ENCODE results near the gene DSCAML1.

Gene DSCAML1

DNA sequence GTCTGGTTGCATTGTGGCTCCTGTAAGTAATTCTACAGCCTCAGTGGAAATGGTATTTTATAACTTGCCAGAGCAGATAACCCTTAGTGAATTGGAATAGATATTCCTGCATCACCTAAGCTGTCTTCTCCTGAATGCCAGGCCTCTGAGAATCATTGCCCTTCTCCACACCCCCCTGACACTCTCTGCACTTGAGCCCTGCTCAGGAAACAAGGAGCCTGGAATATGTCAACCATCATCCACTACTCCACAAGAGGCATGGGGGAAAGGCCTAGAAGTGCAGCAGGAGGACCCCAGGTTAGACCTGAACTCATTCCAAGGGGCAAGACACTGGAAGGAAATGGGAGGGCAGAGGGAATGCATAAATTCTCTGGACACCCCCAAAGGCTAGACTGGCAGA lies 72.4 kb downstream of the DSCAML1 start:
- no peak overlapping the region for H3K4me3 ChIP-seq (ENCODE audit: low read depth, low read length)
- no peak for DNase-seq (ENCODE audit: low read depth)
- TF ChIP-seq, protein P1, sequence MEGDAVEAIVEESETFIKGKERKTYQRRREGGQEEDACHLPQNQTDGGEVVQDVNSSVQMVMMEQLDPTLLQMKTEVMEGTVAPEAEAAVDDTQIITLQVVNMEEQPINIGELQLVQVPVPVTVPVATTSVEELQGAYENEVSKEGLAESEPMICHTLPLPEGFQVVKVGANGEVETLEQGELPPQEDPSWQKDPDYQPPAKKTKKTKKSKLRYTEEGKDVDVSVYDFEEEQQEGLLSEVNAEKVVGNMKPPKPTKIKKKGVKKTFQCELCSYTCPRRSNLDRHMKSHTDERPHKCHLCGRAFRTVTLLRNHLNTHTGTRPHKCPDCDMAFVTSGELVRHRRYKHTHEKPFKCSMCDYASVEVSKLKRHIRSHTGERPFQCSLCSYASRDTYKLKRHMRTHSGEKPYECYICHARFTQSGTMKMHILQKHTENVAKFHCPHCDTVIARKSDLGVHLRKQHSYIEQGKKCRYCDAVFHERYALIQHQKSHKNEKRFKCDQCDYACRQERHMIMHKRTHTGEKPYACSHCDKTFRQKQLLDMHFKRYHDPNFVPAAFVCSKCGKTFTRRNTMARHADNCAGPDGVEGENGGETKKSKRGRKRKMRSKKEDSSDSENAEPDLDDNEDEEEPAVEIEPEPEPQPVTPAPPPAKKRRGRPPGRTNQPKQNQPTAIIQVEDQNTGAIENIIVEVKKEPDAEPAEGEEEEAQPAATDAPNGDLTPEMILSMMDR (conservative IDR thresholded peaks at IDR 0.05; ENCODE audit: low read depth, low read length) = no peak

DNA sequence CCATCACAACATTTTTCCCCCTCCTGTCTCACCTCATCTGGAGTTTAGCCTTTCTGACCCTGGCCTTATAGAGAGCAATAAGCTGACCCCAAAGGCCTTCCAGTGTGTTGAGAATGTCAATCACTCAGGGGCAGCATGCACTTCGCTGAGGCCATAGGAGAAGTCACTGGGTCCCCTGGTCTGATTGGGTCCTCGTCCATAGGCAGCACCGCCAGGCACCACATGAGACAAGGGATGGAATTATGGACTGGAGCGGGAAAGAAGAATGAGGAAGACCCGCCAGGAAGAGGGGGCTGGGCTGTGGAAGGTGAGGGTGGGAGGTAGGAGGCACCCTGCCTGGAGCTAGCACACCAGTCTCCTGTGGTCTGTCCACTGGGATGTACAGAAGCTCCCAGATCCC lies 72.9 kb downstream of the DSCAML1 start:
- no peak overlapping the region for H3K4me3 ChIP-seq (ENCODE audit: low read depth, low read length)
- TF ChIP-seq, protein P1 (conservative IDR thresholded peaks at IDR 0.05; ENCODE audit: low read depth, low read length) = no peak
- no peak for DNase-seq (ENCODE audit: low read depth)

DNA sequence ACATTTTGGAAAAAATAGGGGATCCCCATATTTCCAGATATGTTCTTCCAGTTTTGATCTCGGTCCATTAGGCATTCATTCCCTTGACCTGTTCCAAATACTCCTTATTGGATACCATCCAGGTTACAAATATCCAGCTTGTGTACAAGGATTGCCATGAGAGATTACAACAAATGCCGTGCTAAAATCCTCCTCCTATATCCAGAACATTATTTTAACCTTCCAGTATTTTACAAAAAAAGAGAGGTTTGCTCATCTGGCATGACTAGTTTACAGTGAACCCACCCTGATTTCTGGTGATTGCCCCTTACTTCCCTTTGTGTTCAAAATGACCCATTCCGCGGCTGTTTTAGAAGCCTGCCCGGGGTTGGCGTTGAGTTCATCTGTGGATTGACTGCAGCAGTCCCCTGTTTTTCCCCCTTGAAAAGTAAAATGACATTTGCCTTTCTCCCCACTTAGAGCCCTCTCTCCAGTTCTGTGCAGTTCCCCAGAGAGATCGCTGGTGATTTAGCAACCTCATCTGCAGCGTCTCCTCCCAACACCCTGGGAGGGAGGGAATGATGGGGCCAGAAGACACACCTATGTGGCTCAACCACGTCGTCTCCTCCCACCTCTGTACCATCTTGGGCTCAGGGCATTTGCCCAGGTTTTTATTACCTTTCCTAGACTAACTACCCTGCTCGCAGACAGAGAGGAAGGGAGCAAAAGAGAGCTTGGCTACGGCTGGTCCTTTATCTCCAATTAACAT lies 73.6 kb downstream of the DSCAML1 start:
- TF ChIP-seq, protein P1 (conservative IDR thresholded peaks at IDR 0.05; ENCODE audit: low read depth, low read length) = no peak
- no peak overlapping the region for H3K4me3 ChIP-seq (ENCODE audit: low read depth, low read length)
- DNase-seq (ENCODE audit: low read depth) = no peak

GRCh38 chr11:117722082-117722481 lies 74.9 kb downstream of the DSCAML1 start:
- no peak overlapping the region for H3K4me3 ChIP-seq (ENCODE audit: low read depth, low read length)
- DNase-seq (ENCODE audit: low read depth) = no peak
- TF ChIP-seq, protein P1 (conservative IDR thresholded peaks at IDR 0.05; ENCODE audit: low read depth, low read length) = no peak

GRCh38 chr11:117720061-117720511 lies 76.9 kb downstream of the DSCAML1 start:
- TF ChIP-seq, protein P1 (conservative IDR thresholded peaks at IDR 0.05; ENCODE audit: low read depth, low read length) = no peak
- no peak overlapping the region for H3K4me3 ChIP-seq (ENCODE audit: low read depth, low read length)
- no peak for DNase-seq (ENCODE audit: low read depth)

GRCh38 chr11:117719480-117719879 lies 77.5 kb downstream of the DSCAML1 start:
- no peak overlapping the region for H3K4me3 ChIP-seq (ENCODE audit: low read depth, low read length)
- TF ChIP-seq, protein P1 (conservative IDR thresholded peaks at IDR 0.05; ENCODE audit: low read depth, low read length) = no peak
- DNase-seq (ENCODE audit: low read depth) = no peak

Data from choroid plexus epithelial cell (primary cell).